AG10803 (cell line): ENCODE results near the gene METTL9.
A peak's percentile ranks its signal among the peaks of the same experiment; 100 is the strongest.

Experiments
- DNase-seq: peaks from one replicate; pipeline ENCODE4 v3.0.0; 2010; ENCODE audit warnings: low read depth
- H3K4me3 ChIP-seq: 2 replicates; pipeline ENCODE4 v1.5.1; 2011; ENCODE audit warnings: mild to moderate bottlenecking, low read length, control low read depth
- TF ChIP-seq, protein P1 (sequence below): conservative IDR thresholded peaks from 2 replicates; pipeline ENCODE4 v1.5.1; 2011; ENCODE audit warnings: mild to moderate bottlenecking, low read length, control low read depth, inconsistent platforms

Gene METTL9

DNA sequence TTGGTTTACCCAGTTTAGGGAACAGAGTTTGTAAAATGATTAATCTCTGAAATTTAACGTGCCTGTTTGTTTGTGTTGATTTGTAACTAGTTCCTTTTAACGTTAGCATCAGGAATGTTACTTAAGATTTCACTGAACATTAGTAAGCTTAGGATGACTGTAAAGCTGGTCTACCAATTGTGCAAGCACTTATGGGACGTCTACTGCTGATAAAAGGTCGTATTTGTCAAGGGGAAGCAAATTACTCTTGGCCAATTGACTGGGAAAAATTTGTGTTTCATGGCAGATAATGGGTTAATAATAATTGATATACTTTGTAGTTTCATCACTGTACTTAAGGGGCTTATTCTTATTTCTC is 11.8 kb downstream of the METTL9 start:
- DNase-seq = peak; percentile 49
- TF ChIP-seq, protein P1, sequence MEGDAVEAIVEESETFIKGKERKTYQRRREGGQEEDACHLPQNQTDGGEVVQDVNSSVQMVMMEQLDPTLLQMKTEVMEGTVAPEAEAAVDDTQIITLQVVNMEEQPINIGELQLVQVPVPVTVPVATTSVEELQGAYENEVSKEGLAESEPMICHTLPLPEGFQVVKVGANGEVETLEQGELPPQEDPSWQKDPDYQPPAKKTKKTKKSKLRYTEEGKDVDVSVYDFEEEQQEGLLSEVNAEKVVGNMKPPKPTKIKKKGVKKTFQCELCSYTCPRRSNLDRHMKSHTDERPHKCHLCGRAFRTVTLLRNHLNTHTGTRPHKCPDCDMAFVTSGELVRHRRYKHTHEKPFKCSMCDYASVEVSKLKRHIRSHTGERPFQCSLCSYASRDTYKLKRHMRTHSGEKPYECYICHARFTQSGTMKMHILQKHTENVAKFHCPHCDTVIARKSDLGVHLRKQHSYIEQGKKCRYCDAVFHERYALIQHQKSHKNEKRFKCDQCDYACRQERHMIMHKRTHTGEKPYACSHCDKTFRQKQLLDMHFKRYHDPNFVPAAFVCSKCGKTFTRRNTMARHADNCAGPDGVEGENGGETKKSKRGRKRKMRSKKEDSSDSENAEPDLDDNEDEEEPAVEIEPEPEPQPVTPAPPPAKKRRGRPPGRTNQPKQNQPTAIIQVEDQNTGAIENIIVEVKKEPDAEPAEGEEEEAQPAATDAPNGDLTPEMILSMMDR = no peak
- H3K4me3 ChIP-seq = no peak overlapping the region

DNA sequence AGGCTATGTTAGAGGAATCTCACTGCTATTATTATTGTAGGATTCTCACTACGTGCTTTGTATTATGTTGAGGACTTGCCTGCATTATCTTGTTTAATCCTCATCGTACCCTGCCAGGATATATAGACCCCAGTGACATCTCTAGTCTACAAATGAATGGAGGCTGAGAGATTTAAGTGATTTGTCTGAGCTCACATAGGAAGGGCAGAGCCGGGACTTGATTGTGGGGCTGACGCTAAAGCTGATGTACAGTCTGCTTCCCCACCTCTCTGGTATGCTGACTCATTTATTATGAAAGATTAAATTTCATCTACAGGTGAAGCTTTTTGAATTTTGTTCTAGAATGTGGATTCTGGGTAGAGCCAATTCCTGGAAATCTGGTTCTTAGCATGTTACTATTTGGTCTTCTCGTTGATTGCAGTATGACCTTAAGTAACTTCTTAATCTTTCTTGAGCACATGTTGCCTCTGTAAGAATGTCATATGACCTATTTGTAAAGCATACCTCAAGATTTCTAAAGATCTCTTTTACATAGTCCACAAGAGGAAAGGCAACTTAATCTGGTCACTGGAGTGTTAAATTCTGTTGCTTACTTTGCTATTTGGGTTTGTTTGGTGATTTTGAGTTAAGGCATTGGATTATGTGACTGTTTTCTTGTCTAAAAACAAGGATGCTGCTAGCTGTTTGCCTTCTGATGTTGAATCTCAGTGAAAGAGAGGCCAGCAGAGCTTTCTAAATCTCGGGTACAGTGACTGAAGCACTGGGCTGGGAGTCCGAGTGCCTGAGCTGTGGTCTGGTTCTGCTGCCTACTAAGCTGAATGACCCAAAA is 12.4 kb downstream of the METTL9 start:
- TF ChIP-seq, protein P1 = no peak
- no peak overlapping the region for H3K4me3 ChIP-seq
- DNase-seq = peak; percentile 37

DNA sequence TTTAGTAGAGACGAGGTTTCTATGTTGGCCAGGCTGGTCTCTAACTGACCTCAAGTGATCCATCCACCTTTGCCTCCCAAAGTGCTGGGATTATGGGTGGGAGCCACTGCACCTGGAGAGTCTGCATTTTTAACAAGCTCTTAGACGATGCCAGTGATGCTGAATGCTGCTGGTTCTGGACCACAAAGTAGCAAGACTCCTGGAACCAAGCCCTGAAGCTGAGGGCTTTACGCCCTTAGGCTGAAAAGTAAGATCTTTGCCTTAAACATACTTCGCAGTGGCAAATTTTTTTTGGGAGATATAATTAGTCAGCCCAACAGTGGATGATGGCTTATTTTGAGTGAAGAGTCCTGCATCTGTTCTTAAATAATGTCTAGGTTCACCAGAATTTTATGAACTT is 14.0 kb downstream of the METTL9 start:
- no peak for DNase-seq
- TF ChIP-seq, protein P1 = no peak
- H3K4me3 ChIP-seq = no peak overlapping the region

DNA sequence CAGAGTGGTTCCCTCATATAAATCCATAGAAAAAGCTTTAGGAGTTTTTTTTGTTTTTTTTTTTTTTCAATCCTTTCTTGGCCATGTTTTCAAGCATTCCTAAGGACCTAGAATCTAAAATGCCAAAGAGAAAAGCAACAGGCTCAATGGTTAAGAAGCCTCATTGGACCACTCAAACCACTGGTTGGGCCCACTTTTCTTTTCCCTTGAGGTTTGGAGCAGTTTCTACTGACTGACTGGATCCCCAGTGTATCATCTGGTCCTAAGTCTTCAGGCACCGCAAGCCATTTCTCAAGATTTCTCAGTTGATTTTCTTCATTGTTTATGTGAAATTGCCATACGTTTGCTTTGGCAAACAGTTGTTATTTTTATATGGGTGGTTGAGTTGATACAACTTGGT is 14.4 kb downstream of the METTL9 start:
- TF ChIP-seq, protein P1 = no peak
- no peak for DNase-seq
- H3K4me3 ChIP-seq = no peak overlapping the region

DNA sequence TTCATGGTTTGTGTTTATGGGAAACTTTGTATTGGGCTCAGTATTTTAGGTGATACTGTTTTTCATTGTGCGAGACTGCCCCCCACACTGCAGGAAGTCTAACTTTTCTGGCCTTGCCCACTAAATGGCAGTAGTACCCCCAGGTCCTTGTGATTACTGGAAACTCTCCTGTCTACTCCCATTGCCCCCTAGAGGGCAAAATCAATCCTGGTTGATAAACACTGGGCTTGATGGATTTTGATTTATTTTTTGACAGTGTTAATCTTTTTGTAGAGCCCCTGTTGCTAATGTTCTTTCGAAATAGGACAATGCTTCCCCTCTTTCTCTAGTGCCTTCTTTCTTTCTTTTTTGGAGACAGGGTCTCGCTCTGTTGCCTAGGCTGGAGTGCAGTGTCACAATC is 15.5 kb downstream of the METTL9 start:
- no peak for DNase-seq
- TF ChIP-seq, protein P1 = no peak
- no peak overlapping the region for H3K4me3 ChIP-seq

DNA sequence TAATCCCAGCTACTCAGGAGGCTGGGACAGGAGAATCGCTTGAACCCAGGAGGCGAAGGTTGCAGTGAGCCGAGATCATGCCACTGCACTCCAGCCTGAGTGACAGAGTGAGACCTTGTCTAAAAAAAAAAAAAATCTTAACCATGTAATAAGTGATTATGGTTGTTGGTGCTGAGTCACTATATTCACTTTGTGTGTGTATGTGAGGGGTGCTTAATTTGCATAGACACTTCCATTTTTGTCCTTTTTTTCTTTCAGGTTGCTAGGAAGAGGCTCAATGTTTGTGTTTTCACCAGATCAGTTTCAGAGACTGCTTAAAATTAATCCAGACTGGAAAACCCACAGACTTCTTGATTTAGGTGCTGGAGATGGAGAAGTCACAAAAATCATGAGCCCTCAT is 18.2 kb downstream of the METTL9 start:
- no peak for DNase-seq
- no peak overlapping the region for H3K4me3 ChIP-seq
- TF ChIP-seq, protein P1 = no peak

DNA sequence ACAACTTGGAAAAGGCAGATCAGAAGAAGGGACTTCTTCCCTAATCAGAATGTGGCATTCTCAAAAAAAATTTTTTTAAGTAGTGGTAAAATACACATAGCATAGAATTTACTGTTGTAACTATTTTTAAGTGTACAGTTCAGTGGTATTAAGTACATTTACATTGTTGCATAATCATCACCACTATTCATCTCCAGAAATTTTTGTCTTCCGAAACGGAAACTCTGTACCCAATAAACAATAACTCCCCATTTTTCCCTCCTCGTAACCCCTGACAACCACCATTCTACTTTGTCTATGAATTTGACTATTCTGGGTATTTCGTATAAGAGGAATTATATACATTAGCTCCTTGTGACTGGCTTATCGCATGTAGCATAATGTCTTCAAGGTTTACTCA is 18.9 kb downstream of the METTL9 start:
- no peak overlapping the region for H3K4me3 ChIP-seq
- TF ChIP-seq, protein P1 = no peak
- no peak for DNase-seq
